ENCODE data around the gene XBP1. TPM values are rescaled to one million over a fixed set of nuclear protein-coding genes. Genes with fewer than 3 reads are reported as not detected.
"Not testable (repeated sequence)": the region's sequence is repeated elsewhere in the genome, so short reads cannot be mapped to it uniquely, and the experiment has no call there.

Gene XBP1
- total RNA-seq, 1 donor from 2014 or later, result 165 TPM

DNA sequence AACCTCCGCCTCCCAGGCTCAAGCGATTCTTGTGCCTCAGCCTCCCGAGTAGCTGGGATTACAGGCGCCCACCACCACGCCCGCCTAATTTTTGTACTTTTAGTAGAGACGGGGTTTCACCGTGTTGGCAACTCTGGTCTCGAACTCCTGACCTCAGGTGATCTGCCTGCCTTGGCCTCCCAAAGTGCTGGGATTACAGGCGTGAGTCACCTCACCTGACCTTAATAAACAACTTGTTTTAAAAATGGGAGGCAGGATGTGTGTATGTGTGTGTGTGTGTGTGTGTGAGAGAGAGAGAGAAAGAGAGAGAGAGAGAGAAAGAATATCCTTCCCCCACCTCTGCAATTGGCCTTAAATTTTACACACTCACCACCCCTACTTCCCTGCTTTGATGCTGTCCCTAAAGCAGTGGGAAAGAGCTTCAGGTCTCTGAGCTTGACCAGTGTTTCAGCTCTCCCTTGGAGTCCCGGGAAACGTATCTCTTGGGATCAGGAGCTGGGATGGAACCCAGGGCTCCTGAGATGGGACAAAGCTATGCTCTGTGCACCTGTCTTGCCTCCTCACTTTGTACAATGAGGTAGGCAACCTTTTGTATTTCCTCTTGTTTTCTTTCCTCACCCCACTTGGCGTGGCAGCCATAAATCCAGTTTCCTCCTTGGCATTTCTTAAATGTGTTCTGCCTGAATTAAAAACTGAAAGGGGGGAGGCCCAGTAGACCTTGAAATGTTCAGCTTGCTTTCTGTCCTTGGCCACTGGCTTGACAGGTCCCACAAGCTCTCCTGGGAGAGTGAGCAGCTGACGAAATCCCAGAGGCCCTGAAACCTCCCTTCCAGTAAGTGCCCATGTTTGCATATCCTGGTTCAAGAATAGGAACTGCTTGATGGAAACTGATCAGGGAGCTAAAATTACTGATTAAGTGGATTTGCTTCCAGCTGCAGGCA, 17.8 kb upstream of the XBP1 start:
- no peak for DNase-seq

DNA sequence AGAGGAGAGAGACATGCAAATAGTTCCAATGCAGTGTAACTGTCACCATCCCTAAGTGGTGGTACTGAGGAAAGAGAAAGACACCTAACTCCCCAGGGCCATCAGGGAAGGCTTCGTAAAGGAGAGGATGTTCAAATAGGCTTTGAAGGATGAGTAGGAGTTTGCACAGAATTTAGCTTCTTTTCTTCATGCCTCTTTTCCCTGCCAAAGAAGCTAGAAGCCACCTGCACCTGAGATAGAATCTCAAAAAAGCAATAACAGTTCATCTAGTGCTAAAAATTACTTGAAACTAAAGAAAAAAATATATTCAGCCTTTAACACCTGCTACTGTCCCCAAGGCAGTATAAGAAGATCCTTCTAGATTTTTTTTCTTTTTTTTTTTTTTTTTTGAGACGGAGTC, 16.7 kb upstream of the XBP1 start:
- no peak for DNase-seq

DNA sequence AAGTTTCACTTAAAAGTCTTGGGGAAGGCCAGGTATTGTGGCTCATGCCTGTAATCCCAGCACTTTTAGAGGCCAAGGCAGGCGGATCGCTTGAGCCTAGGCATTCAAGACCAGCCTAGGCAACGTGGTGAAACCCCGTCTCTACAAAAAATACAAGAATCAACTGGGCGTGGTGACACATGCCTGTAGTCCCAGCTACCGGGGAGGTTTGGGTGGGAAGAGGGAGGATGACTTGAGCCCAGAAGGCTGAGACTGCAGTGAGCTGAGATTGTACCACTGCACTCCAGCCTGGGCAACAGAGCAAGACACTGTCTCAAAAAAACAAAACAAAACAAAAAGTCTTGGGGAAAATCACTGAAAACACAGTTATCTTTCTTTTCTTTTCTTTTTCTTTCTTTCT, 15.4 kb upstream of the XBP1 start:
- DNase-seq, result no peak

DNA sequence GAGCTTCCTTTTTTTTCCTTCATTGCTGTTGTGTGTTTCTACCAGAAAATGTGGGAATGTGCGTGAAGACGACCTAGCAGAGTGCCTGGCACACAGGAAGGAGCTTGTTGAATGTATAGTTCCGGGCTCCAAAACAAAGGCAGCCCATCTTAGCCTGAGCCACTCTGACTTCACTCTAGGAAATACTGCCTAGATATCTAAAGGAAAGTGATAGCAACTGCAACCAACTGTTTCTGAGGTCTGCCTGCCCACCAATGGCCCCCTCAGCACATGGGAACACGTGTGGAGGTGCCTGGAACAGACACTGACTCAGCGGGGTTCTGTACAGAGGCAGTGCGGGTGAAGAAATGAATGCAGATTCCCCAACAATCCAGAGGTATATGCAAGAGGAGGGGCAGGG, 14.7 kb upstream of the XBP1 start:
- peak; percentile 15 for DNase-seq

DNA sequence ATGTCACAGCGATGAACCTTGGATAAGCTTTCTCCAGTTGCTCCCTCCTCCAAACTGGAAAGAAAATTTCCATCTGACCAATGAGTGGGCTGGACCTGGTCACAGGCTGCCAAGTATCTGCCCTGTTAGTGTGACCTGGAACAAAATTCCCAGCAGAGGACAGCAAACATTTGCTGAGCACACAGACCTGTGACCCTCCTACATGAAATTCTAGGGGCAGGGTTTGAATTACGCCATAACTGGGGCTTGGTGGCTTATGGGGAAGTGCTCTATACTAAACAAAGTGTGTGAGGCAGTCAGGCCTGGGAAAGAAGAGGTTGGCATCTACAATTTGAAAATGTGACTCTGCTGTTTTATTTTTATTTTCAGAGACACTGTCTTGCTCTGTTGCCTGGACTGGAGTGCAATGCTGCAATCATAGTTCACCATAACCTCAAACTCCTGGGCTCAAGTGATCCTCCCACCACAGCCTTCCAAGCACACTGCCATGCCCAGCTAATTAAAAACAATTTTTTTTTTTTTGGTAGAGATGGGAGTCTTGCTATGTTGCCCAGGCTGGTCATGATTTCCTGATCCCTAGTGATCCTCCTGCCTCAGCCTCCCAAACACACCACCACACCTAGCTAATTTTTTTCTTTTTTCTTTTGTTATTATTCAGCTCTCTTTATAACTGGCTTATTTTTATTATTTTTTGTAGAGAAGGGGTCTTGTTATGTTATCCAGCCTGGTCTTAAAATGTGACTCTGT, 13.6 kb upstream of the XBP1 start:
- no peak for DNase-seq

DNA sequence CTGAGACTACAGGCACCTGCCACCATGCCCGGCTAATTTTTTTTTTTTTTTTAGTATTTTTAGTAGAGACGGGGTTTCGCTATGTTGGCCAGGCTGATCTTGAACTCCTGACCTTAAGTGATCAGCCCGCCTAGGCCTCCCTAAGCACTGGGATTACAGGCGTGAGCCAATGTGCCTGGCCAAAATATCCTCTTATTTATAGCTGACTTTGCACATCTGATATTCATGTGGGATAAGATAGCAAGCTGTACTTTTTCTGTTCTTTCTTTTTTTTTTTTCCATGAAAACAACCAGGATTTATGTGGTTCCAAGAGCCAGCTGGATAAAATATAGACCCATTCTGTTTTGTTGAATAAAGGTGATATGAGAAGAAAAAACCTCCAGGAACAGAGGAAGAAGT, 12.1 kb upstream of the XBP1 start:
- no peak for DNase-seq

DNA sequence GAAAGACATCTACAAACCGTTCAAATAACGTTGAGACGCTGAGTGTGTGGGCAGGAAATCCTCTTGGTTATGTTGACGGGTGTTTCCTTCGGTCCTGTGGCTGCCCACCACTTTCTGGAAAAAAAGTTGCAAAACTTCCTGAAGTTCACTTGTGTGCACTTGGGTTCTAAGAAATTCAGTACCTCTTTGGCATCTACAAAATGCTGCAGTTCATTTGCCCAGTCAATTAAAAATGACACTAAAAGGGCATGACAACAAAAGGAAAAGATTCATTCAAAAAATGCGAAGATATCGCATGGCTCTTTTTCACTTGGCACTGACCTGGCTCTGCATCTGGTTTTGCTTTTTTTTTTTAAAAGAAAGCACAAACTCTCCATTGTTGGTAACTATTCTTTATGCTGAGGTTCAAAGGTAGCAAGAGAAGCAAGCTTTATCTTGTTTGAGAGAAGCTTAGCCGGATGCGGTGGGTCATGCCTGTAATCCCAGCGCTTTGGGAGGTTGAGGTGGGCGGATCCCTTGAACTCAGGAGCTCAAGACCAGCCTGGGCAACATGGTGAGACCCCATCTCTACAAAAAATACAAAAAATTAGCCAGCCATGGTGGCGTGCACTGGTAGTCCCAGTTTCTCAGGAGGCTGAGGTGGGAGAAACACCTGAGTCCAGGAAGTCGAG, 10.6 kb upstream of the XBP1 start:
- DNase-seq, result peak; percentile 87

DNA sequence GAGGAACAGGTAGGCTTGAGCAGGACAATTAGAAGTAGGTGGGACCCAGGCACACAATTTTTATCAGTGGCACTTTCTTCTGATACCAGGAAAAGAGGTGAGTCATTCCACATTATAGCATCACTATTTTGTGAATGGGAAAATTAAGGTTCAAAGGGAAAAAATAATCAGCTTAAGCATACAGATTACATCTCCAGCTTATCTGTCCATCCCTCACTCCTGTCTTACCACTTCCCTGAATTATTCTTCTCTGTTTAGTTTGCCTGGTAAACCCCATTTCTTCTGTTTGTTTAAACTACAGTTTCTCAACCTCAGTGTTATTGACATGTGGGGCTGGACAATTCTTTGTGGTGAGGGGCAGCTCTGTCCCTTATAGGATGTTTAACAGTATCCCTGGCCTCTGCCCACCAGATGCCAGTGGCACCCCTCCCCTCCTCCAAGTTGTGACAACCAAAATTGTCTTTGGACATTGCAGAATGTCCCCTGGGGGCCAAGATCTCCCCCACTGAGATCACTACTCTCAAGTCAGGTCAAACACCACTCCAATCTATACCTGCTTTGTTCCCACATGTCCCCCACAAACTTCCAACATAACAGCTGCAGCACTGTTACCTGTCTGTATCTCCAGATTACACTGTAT, 8.5 kb upstream of the XBP1 start:
- no peak for DNase-seq

DNA sequence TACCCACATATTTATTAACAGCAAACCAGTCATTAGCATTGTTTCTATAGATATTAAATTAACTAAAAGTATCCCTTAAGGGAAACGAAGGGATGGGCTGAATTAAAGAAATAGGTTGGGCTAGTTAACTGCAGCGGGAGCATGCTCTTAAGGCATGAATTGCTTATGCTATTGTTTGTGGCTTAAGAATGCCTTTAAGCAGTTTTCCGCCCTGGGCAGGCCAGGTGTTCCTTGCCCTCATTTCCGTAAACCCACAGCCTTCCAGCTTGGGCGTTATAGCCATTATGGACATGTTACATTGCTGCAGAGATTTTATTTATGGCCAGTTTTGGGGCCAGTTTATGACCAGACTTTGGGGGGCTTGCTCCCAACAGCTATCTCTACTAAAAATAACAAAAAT, 5.1 kb upstream of the XBP1 start:
- DNase-seq, result not testable (repeated sequence)

DNA sequence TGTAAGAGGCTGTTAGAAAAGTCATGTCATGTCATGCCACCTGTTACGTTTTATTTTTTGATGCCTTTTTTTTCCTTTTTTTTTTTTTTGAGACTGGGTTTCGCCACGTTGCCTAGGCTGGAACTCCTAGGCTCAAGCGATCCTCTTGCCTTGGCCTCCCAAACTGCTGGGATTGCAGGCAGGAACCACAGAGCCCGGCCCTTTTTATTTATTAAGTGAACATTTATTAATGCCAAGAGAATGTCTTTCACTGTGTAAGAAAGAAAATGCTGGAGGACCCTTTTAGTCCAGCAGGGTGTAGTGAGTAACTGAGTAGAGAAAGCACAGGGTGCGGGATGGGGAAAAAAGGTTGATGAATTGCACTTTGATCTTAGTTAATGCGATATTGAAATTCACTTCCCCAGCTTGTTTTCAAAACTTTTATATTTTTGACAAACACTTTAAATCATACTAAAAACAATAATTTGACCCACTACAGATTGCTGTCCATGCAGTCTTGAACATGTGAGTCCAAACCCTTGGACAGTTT, 2.3 kb upstream of the XBP1 start:
- DNase-seq, result peak; percentile 16

DNA sequence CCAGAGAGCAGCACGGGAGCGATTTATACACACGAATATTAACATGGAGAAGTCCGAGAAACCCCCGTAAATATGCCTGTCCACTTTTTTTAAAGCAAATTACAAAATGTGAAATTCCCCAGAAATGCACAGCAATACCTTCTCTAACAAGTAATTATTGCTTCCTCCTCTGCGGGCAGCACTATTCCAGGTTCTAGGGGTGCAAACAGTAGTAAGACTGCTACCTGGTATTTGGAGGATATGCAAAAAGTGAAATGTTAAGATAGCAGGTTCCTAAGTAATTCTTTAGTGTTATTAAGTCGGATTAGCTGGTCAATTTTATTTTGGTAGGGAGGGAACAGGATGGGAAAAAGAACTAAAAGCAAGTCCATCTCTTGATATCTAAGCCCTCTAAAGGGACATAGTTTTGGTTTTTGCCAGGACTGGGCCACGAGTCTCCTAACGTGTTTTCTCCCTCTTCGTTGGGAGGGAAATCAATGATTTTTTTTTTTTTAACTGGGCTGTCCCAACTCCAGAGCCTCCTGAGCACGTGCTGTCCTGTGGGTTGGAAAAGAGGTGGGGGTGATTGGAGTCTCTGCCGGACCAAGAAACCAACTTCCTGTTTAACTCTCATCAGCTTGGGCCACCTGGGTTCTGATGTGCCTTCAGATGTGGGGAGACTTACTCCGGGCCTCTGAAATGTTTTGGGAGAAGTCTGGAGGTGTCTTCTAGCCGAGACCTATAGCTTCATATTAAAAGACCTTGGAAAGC, 1.7 kb upstream of the XBP1 start:
- peak; percentile 35 for DNase-seq

DNA sequence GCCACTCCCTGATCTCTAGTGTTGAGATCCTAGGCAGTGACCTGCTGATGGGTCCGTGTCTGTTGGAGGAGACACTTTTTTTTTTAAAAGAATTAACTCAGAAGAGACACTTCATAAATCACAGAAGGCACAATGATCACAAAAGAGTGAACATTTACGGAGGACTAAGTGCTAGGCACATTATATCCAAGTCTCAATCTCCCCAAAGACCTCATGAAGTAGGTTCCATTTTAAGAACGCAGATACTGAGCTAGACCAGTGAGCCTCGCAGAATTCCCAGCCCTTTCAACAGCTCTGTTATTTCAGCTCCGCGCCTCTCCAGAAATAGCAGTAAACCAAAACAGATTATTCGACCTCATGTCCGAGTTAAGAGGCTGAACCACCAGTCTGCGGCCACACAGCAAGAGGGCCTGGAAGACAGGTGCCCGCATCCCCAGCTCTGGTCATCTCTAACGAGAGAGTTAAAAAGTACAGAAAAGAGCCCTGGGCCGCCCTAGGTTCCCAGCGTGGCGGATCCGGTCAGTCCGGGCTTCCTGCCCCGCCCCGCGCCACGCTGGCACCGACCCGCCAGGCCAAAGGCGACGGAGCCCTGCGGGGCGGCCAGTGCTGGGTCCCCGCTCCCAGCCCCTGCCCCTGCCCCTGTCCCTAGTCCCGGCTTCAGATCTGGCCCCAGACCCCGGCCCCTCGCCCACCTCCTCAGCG, 612 bp downstream of the XBP1 start:
- DNase-seq, result peak; percentile 80

DNA sequence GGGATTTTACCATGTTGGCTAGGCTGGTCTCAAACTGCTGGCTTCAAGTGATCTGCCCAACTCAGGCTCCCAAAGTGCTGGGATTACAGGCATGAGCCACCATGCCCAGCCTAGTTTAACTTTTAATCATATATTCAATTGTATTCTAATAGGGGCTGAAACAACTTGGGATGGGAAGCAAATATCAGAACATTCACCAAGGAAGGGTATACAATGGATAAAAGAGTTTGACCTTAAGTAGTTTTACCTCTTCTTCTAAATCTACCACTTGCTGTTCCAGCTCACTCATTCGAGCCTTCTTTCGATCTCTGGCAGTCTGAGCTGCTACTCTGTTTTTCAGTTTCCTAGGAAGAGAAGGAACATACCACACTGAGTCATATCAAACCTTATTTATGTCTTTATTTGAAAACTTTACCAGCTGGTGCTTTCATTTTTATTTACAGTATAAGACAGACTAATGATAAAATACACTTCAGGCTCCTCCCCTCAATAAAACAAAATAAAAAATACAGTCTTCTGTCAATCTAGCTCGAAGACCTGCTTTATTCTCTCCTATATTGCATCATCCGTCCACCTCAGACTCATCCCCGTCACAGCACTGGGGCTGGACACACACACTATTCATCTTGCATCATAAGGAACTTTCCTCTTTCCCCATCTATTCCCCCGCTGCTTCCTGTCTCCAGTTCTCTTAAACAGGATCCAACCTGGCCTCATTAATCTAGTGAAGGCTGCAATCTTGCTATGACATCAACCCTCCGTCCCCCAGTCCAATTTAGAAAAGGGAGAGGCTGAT, 1.4 kb downstream of the XBP1 start:
- DNase-seq, result peak; percentile 86

DNA sequence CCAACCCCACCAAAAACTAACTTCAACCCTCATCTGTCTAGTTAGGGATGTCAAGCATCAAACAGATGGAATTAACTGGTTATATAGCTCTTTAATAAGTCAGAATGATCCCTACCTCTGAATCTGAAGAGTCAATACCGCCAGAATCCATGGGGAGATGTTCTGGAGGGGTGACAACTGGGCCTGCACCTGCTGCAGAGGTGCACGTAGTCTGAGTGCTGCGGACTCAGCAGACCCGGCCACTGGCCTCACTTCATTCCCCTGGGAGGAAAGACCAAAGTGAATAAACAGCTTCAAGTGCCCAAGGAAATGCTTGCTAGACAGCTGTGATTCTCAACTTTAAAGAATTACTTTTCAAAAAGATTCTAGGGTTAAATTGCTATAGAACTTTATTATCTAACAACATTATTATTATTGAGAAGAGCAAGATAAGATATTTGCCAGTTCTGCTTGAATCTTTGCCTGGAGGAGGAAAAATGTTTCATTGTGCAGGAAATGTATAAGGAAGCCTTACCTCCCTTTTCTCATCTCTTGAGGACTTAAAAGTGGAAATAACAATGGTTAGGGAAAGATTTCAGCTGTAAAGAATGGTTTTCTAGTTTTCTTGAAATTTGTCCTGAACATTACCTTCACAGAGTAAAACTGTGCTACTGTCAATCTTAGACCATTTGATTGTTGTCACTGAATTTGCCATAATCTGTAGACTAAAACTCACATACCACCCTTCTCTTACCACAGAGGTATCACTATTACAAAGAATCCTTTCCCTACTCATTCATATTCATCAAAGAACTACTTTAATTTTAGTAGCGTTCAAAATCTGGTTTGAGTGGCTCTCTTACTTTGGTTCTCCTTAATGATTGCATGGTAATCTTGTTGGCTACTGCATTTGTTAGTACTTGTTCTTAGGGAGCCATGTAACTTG, 4.2 kb downstream of the XBP1 start:
- DNase-seq, result no peak

DNA sequence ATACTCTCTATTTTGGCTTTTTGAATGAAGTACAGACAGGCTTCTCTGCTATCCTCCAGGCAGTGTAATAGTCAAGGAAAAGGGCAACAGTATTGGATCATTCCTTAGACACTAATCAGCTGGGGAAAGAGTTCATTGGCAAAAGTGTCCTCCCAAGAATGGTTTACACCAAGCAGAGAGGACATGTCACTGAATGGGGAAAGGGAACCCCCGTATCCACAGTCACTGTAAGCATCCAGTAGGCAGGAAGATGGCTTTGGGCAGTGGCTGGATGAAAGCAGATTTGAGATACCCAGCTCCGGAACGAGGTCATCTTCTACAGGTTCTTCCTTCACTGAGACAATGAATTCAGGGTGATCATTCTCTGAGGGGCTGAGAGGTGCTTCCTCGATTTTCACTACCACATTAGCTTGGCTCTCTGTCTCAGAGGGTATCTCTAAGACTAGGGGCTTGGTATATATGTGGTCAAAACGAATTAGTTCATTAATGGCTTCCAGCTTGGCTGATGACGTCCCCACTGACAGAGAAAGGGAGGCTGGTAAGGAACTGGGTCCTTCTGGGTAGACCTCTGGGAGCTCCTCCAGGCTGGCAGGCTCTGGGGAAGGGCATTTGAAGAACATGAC, 5.2 kb downstream of the XBP1 start:
- DNase-seq, result no peak

DNA sequence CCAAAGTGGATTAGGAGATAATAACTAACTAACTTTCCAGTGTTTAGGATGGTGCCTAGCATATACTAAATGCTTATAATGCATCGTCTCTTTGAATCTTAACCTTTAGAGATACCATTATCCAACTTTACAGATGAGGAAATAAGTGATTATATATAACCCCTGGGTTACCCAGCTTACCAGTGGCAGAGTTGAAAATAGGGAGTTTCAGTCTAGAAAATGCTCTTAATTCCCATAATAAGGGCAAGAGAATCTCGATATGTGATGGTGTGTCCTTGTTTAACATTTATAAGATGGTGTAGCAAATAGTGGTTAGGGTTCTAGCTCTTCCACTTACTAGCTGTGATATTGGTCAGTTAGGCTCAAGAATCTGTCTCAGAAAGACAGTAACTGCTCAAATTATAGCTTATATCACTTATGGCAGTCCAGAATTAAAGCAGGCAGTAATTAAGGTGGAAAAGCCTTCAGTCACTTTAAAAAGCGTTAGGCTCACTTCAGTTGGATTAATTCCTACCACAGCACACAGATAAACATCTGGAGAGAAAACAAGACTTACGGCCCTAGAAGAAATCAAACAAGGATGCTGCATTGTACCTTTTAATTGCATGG, 6.3 kb downstream of the XBP1 start:
- DNase-seq, result no peak

DNA sequence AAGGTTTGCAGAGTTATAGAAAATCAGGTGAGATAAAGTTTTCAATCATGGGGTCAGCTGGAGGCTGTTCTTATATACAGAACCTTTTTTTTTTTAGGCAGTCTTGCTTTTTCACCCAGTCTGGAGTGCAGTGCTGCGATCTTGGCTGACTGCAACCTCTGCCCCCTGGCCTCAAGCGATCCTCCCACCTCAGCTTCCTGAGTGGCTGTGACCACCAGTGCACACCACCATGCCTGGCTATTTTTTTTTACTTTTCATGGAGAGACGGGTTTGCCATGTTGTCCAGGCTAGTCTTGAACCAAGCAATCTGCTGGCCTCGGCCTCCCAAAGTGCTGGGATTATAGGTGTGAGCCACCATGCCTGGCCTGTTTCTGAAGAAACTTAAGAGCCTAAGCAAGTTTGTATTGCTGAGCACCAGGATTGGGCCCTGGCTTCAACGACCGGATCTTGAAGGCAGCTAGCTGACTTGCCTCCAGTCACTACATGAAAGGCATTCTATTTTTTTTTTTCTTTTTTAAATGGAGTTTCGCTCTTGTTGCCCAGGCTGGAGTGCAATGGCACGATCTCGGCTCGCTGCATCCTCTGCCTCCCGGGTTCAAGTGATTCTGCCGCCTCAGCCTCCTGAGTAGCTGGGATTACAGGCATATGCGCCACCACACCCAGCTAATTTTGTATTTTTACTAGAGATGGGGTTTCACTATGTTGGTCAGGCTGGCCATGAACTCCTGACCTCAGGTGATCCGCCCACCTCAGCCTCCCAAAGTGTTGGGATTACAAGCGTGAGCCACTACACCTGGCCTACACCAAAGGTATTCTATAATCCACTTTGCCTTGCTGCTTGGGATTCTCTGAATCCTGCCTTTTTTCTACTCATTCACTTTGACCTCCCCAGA, 7.6 kb downstream of the XBP1 start:
- no peak for DNase-seq

Measured in dermis blood vessel endothelial cell (primary cell).